Osteoblast (primary cell): ENCODE results near the gene RALGPS2. TPM values are rescaled to one million over a fixed set of nuclear protein-coding genes. Genes with fewer than 3 reads are reported as not detected.

Experiments
- DNase-seq: peaks from one replicate; pipeline ENCODE4 v3.0.0; 2011; ENCODE audit warnings: low spot score, mixed read lengths; ENCODE audit not compliant: insufficient read length; ENCODE audit errors: missing footprints
- H2AFZ ChIP-seq: 2 replicates; pipeline ENCODE4 v1.6.0; 2011; ENCODE audit warnings: mild to moderate bottlenecking, low read length
- H3K27ac ChIP-seq: 2 replicates; pipeline ENCODE4 v1.5.1; 2011; ENCODE audit warnings: mild to moderate bottlenecking, low read depth, low read length, moderate library complexity
- H3K27me3 ChIP-seq: 2 replicates; pipeline ENCODE4 v1.6.0; 2012; ENCODE audit warnings: mild to moderate bottlenecking, control low read depth, inconsistent platforms, low read length, moderate library complexity; ENCODE audit not compliant: insufficient read depth
- H3K36me3 ChIP-seq: 2 replicates; pipeline ENCODE4 v1.5.1; 2011; ENCODE audit warnings: mild to moderate bottlenecking, low read length, control low read depth, moderate library complexity; ENCODE audit not compliant: insufficient read depth
- H3K4me1 ChIP-seq: 2 replicates; pipeline ENCODE4 v1.5.1; 2011; ENCODE audit warnings: mild to moderate bottlenecking, low read length, control low read depth, moderate library complexity; ENCODE audit not compliant: insufficient read depth
- H3K4me2 ChIP-seq: 2 replicates; pipeline ENCODE4 v1.6.0; 2011; ENCODE audit warnings: mild to moderate bottlenecking, low read length; ENCODE audit not compliant: insufficient read depth
- H3K4me3 ChIP-seq: fragments of 200-600 bp; sonication (generic); 3 replicates; pipeline ENCODE4 v1.5.1; 2012; ENCODE audit warnings: mild to moderate bottlenecking, low read length, inconsistent platforms; ENCODE audit not compliant: insufficient read depth
- H3K79me2 ChIP-seq: 2 replicates; pipeline ENCODE4 v1.6.0; 2012; ENCODE audit warnings: mild to moderate bottlenecking, low read length, control low read depth, inconsistent platforms; ENCODE audit not compliant: insufficient read depth
- H3K9me3 ChIP-seq: 2 replicates; pipeline ENCODE4 v1.5.1; 2011; ENCODE audit warnings: low read depth, low read length, control low read depth
- H4K20me1 ChIP-seq: 2 replicates; pipeline ENCODE4 v1.6.0; 2012; ENCODE audit warnings: mild to moderate bottlenecking, low read length, control low read depth; ENCODE audit not compliant: insufficient read depth
- CTCF ChIP-seq: IDR thresholded peaks from 2 replicates; pipeline ENCODE4 v1.5.1; 2011; ENCODE audit warnings: mild to moderate bottlenecking, low read depth, low read length, moderate library complexity; ENCODE audit errors: extremely low read depth
- total RNA-seq: library from RNA; depleted of rRNA; stranded (reverse); fragments of >200 nt; gene quantifications from 2 replicates; pipeline ENCODE4 v1.2.3, GENCODE V29; 2012

The RALGPS2 gene
- total RNA-seq, 1 donor, result 40.2 TPM

GRCh38 chr1:178738780-178739179 is 13.7 kb downstream of the RALGPS2 start:
- peaks cover 4% of the 10 kb centered on the region for H3K4me1 ChIP-seq
- peaks cover 26% of the 10 kb centered on the region for H3K36me3 ChIP-seq
- no peak overlapping the region for H3K4me2 ChIP-seq
- no peaks in the 10 kb centered on the region for H3K27me3 ChIP-seq
- H3K27ac ChIP-seq, result no peak overlapping the region
- no peaks in the 10 kb centered on the region for H3K9me3 ChIP-seq
- no peak overlapping the region for H2AFZ ChIP-seq
- H4K20me1 ChIP-seq, result peaks cover 8% of the 10 kb centered on the region
- peaks cover 42% of the 10 kb centered on the region for H3K79me2 ChIP-seq
- no peak overlapping the region for H3K4me3 ChIP-seq
- no peak for DNase-seq
- TF ChIP-seq CTCF, result no peak

DNA sequence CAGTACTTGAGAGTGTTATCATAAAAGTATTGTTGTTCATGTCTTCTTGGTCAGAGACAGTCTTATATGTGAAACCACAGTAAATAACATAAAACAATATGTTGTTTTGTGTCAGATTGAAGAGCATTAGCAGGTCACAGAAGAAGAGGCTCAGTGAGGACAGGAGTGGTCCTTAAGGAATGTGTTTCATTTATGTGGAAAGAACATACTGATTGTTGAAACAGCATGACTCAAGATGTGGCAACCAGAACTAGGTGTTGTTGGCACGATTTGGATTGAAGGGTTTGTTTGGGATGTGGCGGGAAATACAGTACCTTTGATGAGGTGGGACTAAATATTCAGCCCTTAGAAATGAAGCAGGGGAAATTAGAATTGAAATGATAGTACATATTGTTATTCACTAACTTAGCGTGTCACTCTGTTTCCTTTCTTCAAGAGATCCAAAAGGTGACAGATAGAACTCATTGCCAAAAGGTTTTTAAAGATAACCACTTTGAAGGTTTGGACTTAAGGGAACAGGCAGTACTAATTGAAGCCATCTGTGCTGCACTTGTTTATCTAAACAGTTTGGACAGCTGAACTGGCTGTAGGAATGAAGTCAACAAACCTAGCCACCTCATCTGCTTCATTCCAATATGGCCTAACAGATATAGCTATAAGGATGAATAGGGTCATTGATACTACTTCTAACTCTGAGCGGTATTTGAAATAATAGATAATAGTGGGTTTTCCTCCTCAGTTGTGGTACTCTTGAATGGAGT is 14.4 kb downstream of the RALGPS2 start:
- Histone ChIP-seq H2AFZ (no peak overlapping the region), H3K27me3 (no peaks in the 10 kb centered on the region), H3K4me2 (no peak overlapping the region), H3K79me2 (peaks cover 36% of the 10 kb centered on the region), H3K36me3 (peaks cover 26% of the 10 kb centered on the region), H4K20me1 (peaks cover 8% of the 10 kb centered on the region), H3K9me3 (no peaks in the 10 kb centered on the region), H3K4me3 (no peak overlapping the region), H3K4me1 (peaks cover 4% of the 10 kb centered on the region), H3K27ac (no peak overlapping the region)
- TF ChIP-seq CTCF, result no peak
- DNase-seq, result no peak

DNA sequence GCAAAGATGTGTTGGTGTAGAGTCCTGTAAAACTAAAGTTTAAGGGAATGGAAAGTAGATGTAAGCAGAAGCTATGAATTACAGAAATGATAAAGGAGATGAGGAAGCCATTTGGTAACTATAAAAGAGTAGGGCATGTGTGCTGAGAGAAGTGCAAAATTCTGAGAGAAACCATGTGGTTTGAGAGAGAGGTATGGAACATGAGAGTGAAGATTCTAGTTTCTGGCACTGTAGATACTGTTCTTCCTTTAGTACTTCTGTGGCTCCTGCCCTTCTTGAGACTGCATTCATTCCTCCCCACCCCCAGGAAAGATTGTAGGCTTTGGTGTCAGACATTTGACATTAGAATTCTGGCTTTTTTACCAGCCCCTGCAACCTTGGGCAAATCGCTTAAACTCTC is 15.4 kb downstream of the RALGPS2 start:
- Histone ChIP-seq H3K36me3 (peaks cover 26% of the 10 kb centered on the region), H3K4me3 (no peak overlapping the region), H3K4me2 (no peak overlapping the region), H3K79me2 (peaks cover 29% of the 10 kb centered on the region), H4K20me1 (peaks cover 8% of the 10 kb centered on the region), H3K27ac (no peak overlapping the region), H3K27me3 (no peaks in the 10 kb centered on the region), H3K4me1 (peaks cover 4% of the 10 kb centered on the region), H2AFZ (no peak overlapping the region), H3K9me3 (no peaks in the 10 kb centered on the region)
- TF ChIP-seq CTCF, result no peak
- no peak for DNase-seq

DNA sequence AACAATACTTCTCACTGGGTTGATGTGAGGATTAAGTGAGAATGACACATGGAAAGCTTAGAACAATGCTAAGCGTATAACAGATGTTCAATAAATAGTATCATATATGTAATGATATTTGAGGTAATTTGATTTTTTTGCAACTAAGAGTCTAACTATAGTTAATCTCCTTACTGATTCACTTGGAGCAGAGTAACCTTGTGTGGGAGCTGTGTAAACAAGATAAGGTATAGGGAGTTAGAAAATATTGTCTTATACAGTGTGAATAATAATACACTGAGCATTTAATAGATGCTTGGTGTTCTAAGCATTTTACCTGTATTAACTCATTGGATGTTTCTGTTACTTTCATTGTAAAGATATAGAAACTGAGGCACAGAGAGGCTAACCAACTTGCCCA is 15.9 kb downstream of the RALGPS2 start:
- Histone ChIP-seq H3K27me3 (no peaks in the 10 kb centered on the region), H3K27ac (no peak overlapping the region), H4K20me1 (peaks cover 8% of the 10 kb centered on the region), H3K36me3 (peaks cover 26% of the 10 kb centered on the region), H3K4me2 (no peak overlapping the region), H3K4me3 (no peak overlapping the region), H3K79me2 (peaks cover 27% of the 10 kb centered on the region), H3K9me3 (no peaks in the 10 kb centered on the region), H2AFZ (no peak overlapping the region), H3K4me1 (peaks cover 4% of the 10 kb centered on the region)
- no peak for DNase-seq
- TF ChIP-seq CTCF, result no peak
